Suppressor macrophage (primary cell): ENCODE data around the gene SEMA3D.

Experiments
- DNase-seq, 4 experiments: peaks; one replicate each; pipeline ENCODE4 v3.0.0-alpha.2; 2020 to 2022

The SEMA3D gene

GRCh38 chr7:85125651-85126131, 61.2 kb downstream of the SEMA3D start:
- no peak for DNase-seq

GRCh38 chr7:85125176-85125575, 61.7 kb downstream of the SEMA3D start:
- DNase-seq, result no peak

GRCh38 chr7:85119934-85120333, 66.9 kb downstream of the SEMA3D start:
- no peak for DNase-seq

GRCh38 chr7:85115862-85116261, 71.0 kb downstream of the SEMA3D start:
- no peak for DNase-seq

GRCh38 chr7:85115006-85115405, 71.8 kb downstream of the SEMA3D start:
- DNase-seq, result no peak

- no peak for DNase-seq
These were observed 72.5 kb downstream of the SEMA3D start for GRCh38 chr7:85114342-85114741.

GRCh38 chr7:85111761-85112160, 75.1 kb downstream of the SEMA3D start:
- DNase-seq, result no peak

- no peak for DNase-seq
These were observed 80.1 kb downstream of the SEMA3D start for GRCh38 chr7:85106719-85107118.

GRCh38 chr7:85104432-85105205, 82.2 kb downstream of the SEMA3D start:
- peak; percentile 3 to 67 (median 36) for DNase-seq

GRCh38 chr7:85103962-85104361, 82.9 kb downstream of the SEMA3D start:
- DNase-seq, result no peak

- no peak for DNase-seq
These were observed 83.5 kb downstream of the SEMA3D start for GRCh38 chr7:85103357-85103756.

- no peak for DNase-seq
These were observed 84.0 kb downstream of the SEMA3D start for GRCh38 chr7:85102813-85103350.

- DNase-seq, result no peak
These were observed 85.5 kb downstream of the SEMA3D start for GRCh38 chr7:85101347-85101746.

- DNase-seq, result no peak
These were observed 89.0 kb downstream of the SEMA3D start for GRCh38 chr7:85097844-85098243.

GRCh38 chr7:85095806-85096205, 91.0 kb downstream of the SEMA3D start:
- no peak for DNase-seq

GRCh38 chr7:85095366-85095765, 91.5 kb downstream of the SEMA3D start:
- DNase-seq, result no peak

- no peak for DNase-seq
These were observed 92.7 kb downstream of the SEMA3D start for GRCh38 chr7:85094046-85094725.

- DNase-seq, result no peak
These were observed 95.3 kb downstream of the SEMA3D start for GRCh38 chr7:85091565-85091928.

- DNase-seq, result no peak
These were observed 95.8 kb downstream of the SEMA3D start for GRCh38 chr7:85090919-85091564.

- DNase-seq, result no peak
These were observed 96.7 kb downstream of the SEMA3D start for GRCh38 chr7:85090143-85090542.

- no peak for DNase-seq
These were observed 105.0 kb downstream of the SEMA3D start for GRCh38 chr7:85081846-85082245.

- DNase-seq, result no peak
These were observed 105.5 kb downstream of the SEMA3D start for GRCh38 chr7:85081392-85081791.

- DNase-seq, result no peak
These were observed 107.4 kb downstream of the SEMA3D start for GRCh38 chr7:85079434-85079833.
